Right renal pelvis (tissue), 4 donors: Measurements from ENCODE around the gene HEG1. TPM values are rescaled to one million over a fixed set of nuclear protein-coding genes. Genes with fewer than 3 reads are reported as not detected.

Experiments used
- DNase-seq, 4 donors: peaks; one replicate each; pipeline ENCODE4 v3.0.0-alpha.2; 2013; ENCODE audit warnings: low read depth in 4 of 4, low spot score in 3 of 4, missing footprints in 1 of 4
- polyA plus RNA-seq, 4 donors: library from polyadenylated mRNA; unstranded; fragments of 120-200 nt; gene quantifications; one replicate each; pipeline ENCODE4 v1.2.1, GENCODE V29; 2013; ENCODE audit not compliant: insufficient read length in 4 of 4

The HEG1 gene
- polyA plus RNA-seq, 4 donors, result 29.0 to 33.0 (median 31.0) TPM

DNA sequence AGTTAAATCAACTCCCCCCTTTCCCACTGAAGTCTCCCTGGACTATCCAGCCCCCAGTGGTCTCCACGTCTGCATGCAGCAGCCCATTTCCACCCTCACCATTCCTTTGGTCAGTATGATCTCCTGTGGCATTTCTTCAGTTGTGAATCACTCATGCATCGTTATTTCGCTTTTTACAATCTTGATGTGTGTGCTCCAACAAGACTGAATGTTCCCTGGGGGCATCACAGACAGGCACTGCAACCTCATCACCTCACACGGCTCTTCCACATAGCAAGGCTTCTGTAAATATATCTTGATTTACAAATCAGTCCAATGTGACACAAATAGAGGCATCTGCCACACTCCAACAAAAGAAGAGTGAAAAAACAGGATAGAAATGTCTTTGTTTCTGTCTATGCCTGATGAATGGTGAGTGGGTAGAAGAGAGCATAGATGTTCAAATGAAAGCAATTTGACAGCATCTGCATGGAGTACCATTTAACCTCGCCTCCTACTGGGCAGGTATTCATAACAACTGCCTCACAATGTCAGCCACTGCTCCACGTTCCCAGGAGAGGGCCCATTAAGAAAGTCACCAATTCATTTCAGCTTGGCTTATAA, 5.2 kb downstream of the HEG1 start:
- DNase-seq, result no peak

DNA sequence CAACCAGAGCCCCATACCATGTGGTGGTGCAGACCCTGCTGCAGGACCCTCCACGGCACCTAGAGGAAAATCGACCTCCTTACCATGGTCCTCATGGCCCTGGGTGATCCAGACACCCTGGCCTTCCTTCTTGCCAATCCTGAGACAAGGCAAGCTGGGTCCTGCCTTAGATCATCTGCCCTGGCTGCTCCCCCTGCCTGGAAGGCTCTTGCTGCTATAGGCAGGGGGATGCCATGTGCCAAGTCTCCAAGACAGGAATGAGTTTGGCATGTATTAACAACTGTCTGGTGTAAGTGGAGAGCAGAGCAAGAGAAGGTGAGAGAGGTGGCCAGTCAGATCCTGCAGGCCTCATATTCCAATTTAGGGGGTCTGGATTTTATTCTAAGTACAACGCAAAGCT, 7.5 kb downstream of the HEG1 start:
- DNase-seq, result no peak

DNA sequence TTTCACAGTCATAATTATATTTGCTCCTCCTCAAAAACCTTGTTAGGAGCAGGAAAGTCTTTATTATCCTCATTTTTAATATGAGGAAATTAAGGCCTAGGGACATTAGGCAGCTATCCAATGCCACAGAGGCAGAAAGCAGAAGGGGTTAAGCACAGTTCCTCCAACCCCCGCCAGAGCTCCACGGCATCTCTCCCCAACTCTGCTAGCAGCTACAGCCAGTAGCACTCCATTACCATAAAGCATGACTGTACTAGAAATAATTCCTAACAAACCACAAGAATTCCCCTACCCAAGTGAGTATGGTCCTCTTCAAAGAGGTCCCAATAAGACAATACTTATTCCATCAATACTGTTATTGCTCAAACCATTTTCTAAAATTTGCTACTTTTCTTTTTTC, 9.8 kb downstream of the HEG1 start:
- no peak for DNase-seq

DNA sequence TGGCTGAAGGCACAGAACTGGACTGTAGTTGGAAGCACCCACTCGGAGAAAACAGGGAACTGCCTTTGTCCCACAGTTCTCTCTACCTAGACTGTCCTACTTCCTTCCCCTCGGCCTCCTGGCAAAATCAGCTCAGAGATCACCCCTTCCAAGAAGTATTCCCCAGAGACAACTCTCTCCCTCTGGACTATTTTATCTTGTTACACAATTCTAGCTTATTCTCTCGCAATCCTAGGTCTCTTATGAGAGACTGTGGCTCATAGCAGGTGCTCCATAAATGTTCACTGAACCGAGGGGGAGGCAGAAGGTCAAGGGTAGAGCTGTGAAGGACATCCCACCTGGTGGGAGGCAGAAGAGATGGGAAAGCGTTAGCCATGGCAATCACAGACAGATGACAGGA, 10.6 kb downstream of the HEG1 start:
- no peak for DNase-seq

DNA sequence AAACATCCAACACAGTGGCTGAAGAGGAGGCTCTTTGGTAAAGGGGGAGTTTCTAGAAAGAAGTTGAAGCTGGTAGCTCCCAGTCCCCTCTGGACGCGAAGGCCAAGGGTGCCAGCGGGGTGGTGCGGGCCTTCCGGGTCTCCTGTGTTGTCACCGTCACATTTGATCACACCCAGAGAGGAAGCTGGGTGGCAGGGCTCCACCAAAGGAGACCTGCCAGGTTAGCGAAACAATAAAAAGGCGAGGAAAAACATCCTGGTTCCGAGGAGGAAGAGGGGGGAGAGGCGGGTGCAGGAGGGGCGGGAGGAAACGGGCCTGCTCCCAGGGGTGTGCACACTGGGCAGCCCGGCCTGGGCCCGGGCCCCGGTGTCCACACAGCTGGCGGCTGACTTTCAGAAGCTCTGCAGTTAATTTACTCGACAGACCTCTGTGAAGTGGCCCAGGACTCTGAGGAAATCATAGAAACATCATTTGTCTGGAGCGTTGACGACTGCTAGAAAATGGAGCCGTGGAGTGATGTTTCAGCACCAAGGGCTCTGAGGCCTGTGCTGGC, 12.1 kb downstream of the HEG1 start:
- DNase-seq, result no peak

DNA sequence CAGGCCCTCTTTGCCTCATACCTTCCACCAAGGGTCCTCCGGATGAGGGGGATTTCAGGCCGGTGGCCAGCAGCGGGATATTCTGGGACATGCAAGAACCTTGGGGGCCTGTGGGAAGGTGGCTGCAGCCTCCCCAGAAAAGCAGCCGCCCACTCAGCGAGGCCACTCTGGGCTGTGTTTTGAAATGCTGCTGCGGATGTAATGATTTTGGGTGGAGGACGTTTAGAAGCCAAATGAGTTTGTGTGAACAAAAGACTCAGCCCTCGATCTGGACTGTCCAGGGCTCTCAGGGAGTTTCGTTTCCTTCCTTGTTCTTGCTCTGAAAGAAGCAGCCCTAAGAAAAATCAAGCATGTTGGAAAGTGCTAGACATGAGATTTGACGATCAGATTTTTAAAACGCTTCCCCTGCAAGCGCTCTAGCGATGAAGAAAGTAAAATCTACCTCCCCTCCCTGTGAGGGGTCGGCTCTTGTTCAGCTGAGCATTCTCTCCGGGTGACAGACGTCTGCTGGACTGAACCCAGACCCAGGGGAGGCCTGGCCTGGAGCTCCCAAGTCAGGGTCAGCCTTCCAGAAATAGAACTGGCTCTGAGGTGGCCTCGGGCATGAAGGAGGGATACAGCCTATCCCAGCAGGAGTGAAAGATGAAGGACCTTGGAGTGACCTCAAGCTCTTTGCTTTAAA, 12.9 kb downstream of the HEG1 start:
- DNase-seq, result no peak

DNA sequence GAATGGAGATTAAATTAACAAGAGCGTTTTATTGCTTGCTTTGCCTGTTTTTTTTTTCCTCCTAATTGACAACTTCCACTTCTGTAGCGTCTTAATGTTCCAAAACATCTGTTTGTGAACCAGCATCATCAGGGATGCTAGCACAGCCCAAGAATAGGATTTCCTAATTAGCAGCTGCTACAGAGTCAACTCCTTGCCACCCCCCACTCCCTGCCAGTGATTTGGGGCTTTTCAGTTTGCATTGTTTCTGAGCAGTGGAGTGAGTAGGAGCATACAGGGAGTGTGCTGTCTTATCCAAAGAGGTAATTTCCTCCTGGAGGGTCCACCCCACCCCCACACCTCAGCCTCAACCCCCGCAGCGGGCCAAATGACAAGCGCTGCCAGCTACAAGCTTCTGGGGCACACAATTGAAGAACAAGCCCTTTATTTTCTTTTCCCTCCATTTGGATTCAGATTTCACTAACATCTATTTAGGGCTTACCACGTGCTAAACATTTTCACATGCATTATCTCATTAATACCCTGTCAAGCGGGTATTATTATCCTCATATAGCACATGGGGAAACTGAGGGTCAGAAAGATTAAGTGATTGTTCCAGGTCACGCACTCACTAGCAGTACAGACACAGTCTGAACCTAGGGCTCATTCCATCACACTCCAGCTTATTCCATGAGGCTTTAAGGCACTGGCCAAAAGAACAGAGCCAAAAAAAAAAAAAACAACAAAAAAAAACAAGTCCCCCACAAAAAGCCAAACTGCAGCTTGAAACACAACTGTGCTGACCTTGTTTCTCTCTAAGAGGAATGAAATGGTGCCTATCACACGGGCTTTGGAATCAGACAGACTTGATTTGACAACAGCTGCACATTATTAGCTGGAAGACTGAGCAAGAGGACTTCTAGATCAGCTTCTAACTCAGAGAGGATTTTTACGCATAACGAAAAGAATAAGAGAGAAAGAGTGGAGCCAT, 16.4 kb downstream of the HEG1 start:
- DNase-seq, result no peak

DNA sequence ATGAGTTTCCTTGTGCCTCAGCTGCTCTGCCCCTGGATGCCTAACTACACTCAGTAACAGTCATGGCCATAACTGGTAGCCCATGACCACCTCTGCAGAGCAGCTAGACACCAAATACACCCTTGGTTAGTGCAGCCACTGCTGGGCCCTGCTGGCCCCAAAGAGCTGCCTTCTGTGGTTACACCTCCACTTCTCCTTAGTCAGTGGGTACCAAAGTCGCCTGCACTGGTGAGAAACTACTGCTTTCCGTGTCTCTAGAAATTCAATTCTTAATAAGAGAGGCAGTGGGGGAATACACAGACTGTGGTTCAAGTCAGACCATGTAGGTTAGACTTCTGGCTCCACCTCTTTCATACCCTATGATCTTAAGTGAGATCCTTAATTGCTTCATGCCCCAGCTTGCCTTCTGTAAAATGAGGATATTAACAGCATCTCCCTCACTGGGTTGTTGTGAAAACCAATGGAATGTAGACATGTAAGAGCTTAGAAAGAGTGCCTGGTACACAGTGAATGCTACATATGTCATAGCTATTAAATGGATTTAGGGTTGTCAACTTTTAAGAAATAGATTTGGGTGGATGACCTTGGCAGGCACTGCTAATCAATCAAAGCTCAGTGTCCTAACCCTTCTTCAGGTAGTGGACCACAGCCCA, 18.2 kb downstream of the HEG1 start:
- no peak for DNase-seq

DNA sequence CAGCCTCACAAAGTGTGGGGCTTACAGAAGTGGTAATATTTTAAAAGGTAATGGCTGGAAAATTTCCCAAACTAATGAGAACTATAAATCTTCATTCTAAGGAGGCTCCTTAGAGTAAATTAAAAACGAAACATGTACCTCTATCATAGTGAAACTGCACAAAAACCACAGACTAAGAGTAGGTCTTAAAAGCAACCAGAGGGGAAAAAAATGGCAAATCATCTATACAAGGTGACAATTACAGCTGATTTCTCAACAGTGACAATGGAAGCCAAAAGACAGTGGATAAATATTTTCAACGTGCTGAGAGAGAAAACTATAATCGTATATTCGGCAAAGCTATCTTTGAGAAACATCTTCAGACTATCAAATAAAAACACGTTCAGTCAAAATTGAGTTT, 20.6 kb downstream of the HEG1 start:
- no peak for DNase-seq

DNA sequence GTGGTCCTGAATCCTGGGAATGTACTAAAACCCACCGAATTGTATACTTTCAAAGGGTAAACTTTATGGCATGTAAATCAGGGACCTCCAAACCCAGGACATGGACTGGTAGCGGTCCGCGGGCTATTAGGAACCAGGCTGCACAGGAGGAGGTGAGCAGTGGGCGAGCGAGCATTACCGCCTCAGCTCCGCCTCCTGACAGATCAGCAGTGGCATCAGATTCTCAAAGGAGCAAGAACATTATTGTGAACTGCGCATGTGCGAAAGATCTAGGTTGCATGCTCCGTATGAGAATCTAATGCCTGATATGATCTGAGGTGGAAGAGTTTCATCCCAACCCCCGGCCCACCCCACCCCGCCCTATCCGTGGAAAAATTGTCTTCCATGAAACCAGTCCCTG, 22.2 kb downstream of the HEG1 start:
- no peak for DNase-seq

DNA sequence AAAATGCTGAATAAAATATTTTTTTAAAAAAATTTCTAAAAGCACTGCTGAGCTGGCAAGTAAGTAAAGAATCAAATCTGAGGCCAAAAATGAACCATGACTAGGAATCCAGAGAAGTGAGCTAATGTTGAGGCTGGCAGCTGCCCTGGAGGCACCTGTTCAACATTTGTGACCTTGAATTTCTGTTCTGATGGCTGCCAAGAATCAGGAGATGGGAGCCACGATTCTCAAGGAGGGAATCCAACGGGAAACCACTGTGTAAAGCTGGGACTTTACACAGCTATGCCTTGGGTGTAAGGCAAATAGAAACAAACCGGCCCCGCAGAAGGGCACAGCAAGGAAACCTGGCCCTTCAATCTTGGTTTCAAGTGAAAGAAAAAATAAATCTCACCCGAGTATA, 22.7 kb downstream of the HEG1 start:
- no peak for DNase-seq

DNA sequence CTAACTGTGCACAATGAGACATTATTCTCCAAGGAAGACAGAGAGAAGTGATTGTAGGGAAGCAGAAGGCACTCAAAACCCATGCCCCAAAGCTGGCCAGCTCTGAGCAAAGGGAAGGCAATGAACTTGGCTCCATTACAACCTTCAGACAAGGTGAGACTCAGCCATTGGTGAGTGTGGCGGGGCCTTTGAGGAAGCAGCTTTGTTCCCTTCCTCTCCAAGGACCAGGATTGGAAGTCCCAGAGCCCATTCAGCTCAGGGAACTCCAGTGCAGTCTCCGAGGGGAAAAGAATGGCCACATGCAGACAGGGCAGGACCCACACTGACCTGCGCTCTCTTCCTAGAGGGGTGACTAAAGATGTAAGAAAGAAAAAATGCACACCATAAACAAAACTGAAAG, 23.1 kb downstream of the HEG1 start:
- DNase-seq, result no peak

DNA sequence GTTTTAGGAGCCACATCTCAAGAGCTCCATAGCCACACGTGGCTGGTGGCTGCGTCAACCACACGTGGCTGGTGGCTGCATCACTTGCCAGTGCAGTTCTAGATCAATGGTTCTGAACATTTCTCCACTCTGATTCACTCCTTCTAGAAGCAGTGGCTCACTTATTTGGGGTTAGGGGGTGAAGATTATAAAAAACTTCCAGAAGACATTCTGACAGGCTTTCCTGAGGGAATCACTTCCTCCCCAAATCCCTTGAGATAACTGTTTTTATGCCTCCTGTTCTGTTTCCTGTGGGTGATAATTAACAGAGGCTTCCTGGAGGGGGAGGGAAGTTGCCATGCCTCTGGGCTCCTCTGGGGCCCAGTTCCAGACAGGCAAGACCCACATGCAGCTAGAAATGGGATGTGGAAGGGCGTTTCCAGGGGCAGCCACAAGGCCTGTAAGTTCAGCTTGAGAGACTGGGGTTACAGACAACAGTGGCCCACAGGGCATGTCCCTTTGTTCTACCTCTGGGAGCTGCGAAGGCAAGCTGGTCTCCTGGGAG, 23.6 kb downstream of the HEG1 start:
- no peak for DNase-seq

DNA sequence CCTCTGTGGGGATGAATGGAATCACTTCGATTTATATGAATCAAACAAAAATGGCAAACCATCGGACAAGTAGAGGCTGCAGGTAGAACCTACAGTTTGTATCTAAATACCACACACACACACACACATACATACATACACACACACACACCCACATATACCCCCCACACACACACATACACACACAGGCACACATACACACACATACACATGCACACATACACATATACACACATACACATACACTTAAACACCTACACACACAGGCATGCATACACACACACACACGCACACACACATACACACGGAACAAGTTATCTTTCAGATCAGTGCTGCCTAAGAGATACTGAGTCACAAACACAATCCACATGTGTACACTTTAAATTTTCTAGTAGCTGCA, 24.3 kb downstream of the HEG1 start:
- no peak for DNase-seq

DNA sequence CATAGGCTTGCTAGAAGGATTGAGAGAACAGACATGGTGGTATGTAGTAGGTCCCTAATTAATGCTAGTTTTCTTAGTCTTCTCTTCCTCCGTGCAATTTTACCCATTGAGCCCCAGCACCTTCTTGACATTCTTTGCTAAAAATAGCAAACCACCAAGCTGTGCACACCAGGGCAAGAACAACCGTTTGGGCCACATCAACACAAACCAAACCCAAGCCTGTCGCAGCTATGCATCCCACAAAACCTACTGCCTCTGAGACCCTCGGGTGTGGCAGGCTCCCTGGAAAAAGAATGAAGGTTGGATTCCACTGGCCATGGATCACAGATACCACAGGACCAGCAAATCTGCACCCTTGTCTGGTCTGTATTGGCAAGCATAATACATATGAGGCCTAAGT, 27.1 kb downstream of the HEG1 start:
- DNase-seq, result no peak

DNA sequence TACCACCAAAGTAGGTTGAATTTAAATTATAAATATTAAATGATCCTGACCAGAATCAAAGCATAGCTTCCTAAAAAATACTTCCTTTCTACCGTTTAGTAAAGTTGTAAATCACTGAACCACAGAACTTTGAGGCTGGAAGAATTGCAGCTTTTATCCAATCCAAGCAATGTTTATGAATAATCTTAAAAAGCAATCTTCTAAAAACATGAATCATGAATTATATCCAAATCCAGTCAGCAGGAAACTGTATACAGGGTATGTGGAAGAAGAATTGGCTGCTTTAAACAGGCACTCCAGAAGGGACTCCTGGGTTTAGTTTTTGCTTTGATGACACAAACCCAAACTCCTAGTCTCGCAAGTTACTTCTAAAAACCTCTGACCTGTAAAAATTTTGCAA, 30.2 kb downstream of the HEG1 start:
- DNase-seq, result no peak

DNA sequence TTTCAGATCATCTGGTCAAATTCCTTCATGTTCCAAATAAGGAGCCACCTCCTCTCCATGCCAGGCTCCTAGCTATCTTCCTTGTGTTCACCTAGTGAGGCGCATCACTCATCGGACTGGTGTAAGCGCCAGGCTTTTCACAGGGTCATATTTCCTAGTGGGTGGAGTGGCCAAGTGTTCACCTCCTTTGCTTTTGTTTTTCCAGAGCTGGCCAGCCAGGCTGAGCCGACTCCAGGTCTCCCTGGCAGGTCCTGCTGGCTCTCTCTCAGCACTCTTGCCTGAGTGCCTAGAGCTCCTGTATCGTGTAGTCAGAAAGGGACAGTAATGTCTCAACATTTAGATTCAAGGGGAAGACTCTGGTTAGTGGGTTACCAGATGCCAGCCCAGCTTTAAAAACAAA, 31.0 kb downstream of the HEG1 start:
- no peak for DNase-seq

DNA sequence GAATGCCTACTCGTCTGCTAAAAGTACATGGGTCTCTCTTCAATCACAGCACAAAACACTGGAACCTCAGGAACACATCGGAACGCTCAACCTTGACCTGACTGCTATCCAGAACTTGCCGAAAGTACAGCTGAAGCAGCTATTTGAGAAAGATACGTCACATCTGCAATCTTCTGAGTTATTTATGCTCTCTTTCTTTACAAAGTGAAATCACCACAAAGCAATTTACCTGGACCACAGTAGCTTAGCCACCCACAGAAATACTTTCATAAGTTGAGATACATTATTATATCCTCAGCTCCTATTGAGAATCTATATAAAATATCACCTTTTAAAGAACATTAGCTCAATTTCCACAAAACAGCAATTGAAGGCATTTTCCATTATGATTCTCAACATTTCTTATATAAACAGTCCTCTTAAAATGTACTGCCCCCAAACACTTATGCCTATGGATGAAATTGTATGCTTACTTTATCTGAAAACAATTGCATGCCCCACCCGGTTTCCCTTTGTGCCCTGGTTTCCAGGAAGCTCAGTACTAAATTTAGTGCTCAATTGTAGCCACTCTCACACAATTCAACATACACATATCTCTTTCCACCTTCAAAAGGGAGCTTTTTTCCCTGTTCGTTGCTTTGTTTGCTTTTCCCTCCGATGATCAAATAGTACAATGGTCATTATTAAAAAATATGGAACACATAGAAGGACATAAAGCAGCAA, 31.8 kb downstream of the HEG1 start:
- DNase-seq, result no peak

DNA sequence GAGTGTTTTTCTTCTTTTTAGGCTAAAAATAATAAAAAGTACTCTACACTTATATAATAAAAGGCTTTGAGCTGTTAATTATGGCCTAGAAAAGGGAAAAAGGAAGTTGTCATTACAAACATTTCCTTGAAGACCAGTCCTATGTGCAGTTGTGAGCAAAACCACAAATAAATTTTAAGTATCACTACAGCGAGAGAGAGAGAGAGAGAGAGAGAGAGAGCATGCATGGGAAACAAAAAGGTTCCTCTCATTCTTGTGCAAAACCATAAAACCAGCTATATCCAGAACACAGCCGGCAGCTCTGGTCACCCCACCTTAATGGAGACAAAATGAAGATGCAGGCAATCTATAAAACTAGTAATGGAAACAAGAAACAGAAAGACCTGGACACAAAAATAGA, 33.6 kb downstream of the HEG1 start:
- DNase-seq, result no peak

DNA sequence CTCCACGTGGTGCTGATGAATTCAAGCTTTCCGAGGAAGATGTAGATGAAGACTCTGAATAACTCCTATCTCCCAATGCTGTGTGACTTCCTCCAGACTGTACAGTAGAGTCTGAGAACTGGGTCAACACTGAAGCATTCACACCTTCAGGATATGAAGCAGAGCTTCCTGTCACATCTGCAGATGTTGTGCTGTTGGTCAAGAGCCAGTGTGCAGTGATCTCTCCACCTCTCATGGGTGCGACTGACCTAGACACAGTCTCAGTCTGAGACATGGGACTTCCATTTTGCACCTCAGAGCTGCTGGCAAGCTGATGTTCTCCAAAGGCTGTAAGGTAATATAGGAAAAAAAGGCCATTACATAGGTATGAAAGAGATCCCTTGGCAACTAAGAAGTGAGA, 36.5 kb downstream of the HEG1 start:
- no peak for DNase-seq
